Breast epithelium (tissue), 4 donors: Measurements from ENCODE around the gene ADAMTSL5. TPM values are rescaled to one million over a fixed set of nuclear protein-coding genes. Genes with fewer than 3 reads are reported as not detected.
A peak's percentile ranks its signal among the peaks of the same experiment; 100 is the strongest.

ENCODE experiments used
- DNase-seq, 2 donors: peaks; one replicate each; pipeline ENCODE4 v3.0.0-alpha.2; 2019; ENCODE audit warnings: low spot score in 2 of 2
- H3K27ac ChIP-seq, 2 donors: fragments of 200-600 bp; sonication (generic) in 1 of 2; one replicate each; pipeline ENCODE4 v1.5.1; 2016 to 2019; ENCODE audit warnings: mild to moderate bottlenecking in 1 of 2
- H3K27me3 ChIP-seq, 2 donors: fragments of 200-600 bp; sonication (generic) in 1 of 2; one replicate each; pipeline versions ENCODE4 v1.5.1 to v1.6.0; 2017 to 2019; ENCODE audit warnings: control low read depth in 1 of 2, mild to moderate bottlenecking in 1 of 2
- H3K36me3 ChIP-seq: fragments of 200-600 bp; one replicate; pipeline ENCODE4 v1.5.1; 2019
- H3K4me1 ChIP-seq, 2 donors: fragments of 200-600 bp; sonication (generic); one replicate each; pipeline ENCODE4 v1.5.1; 2016 to 2019; ENCODE audit warnings: control low read depth in 1 of 2
- H3K4me3 ChIP-seq, 3 donors: fragments of 200-600 bp; sonication (generic); 1 replicate in 2 of 3; 2 replicates in 1 of 3; pipeline ENCODE4 v1.5.1; 2016 to 2019; ENCODE audit warnings: mild to moderate bottlenecking in 3 of 3, moderate library complexity in 2 of 3
- H3K9me3 ChIP-seq, 2 donors: fragments of 200-600 bp; sonication (generic) in 1 of 2; one replicate each; pipeline ENCODE4 v1.5.1; 2016 to 2019; ENCODE audit warnings: control low read depth in 1 of 2
- POLR2A ChIP-seq: fragments of 450-650 bp; IDR thresholded peaks from one replicate; pipeline ENCODE4 v1.6.1; 2016; ENCODE audit warnings: antibody characterized with exemption, mild to moderate bottlenecking, moderate library complexity
- POLR2AphosphoS5 ChIP-seq, 3 donors: sonication (generic); formaldehyde crosslinking; IDR thresholded peaks; one replicate each; pipeline ENCODE4 v1.6.1; 2017; ENCODE audit warnings: antibody characterized with exemption in 3 of 3
- intact Hi-C: fragments of 100-400 bp; cut with DNase I; formaldehyde crosslinking; loops from one replicate; pipeline ENCODE4 v1.15.1; 2023; ENCODE audit warnings: low total_unique reads
- total RNA-seq, 3 donors: library from RNA; depleted of rRNA; stranded (reverse); fragments of >200 nt; gene quantifications; one replicate each; pipeline ENCODE4 v1.1.0, GENCODE V29; 2016
- TF ChIP-seq, protein P1 (sequence below), 3 donors: fragments of 450-650 bp; IDR thresholded peaks; one replicate each; pipeline ENCODE4 v1.5.1; 2016 to 2017; ENCODE audit warnings: antibody characterized with exemption in 3 of 3, mild to moderate bottlenecking in 3 of 3, moderate library complexity in 3 of 3

ADAMTSL5 gene
- total RNA-seq, 3 donors from 2014 or later, result 1.3 to 3.5 (median 2.1) TPM

DNA sequence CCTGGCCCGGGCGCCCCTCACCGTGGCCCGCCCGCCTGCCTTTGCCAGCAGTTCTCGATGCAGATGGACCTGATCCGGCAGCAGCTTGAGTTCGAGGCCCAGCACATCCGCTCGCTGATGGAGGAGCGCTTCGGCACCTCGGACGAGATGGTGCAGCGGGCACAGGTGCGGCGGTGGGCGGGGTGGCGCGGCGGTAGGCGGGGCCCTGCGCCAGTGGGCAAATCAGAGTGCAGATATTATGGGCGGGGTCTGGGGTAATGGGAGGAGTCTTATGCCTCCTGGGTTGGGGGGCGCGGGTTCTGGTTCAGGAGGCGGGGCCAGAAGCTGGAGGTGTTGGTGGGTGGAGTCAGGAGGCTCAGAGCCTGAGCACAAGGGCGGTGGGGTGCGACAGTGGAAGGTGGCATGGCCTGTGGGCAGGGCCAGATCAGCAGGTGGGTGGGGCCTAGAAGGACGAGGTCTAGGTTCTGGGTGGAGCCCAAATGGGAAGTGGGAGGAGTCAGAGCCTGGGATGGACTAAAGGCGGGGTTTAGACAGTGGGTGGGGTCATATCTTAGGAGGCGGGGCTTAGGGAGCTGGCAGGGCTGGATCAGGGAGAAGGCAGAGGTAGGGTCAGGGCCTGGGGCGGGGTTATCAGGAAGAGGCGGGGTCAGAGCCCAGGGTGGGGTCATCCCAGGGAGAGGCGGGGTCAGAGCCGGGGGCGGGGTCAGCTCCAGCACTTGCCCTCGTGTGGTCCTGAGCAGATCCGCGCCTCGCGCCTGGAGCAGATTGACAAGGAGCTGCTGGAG is 57.3 kb downstream of the ADAMTSL5 start:
- intact Hi-C loops, result no loop called here
- no peaks in the 10 kb centered on the region for H3K9me3 ChIP-seq
- no peak for TF ChIP-seq POLR2AphosphoS5 (IDR thresholded peaks at IDR 0.05)
- TF ChIP-seq POLR2A, result no peak
- TF ChIP-seq, protein P1, sequence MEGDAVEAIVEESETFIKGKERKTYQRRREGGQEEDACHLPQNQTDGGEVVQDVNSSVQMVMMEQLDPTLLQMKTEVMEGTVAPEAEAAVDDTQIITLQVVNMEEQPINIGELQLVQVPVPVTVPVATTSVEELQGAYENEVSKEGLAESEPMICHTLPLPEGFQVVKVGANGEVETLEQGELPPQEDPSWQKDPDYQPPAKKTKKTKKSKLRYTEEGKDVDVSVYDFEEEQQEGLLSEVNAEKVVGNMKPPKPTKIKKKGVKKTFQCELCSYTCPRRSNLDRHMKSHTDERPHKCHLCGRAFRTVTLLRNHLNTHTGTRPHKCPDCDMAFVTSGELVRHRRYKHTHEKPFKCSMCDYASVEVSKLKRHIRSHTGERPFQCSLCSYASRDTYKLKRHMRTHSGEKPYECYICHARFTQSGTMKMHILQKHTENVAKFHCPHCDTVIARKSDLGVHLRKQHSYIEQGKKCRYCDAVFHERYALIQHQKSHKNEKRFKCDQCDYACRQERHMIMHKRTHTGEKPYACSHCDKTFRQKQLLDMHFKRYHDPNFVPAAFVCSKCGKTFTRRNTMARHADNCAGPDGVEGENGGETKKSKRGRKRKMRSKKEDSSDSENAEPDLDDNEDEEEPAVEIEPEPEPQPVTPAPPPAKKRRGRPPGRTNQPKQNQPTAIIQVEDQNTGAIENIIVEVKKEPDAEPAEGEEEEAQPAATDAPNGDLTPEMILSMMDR (IDR thresholded peaks at IDR 0.05), result no peak
- peaks cover 17 to 55% of the 10 kb centered on the region in 2 donors for H3K27me3 ChIP-seq
- no peak overlapping the region for H3K27ac ChIP-seq
- H3K4me1 ChIP-seq, result peaks cover 5 to 6% of the 10 kb centered on the region in 2 donors
- H3K36me3 ChIP-seq, result no peaks in the 10 kb centered on the region
- DNase-seq, result peak in 1 of 2 donors; percentile 50
- H3K4me3 ChIP-seq, result peak overlapping the region in 2 of 3 donors; percentile 0 to 33

Other genes starting within 250 kb of the ADAMTSL5 start
- 100 to 1,000 TPM; 458 to 758 (median 656) TPM for gene CIRBP, start 243.7 kb downstream of the ADAMTSL5 start, total RNA-seq
- 10 to 100 TPM; 43.9 to 60.6 (median 53.1) TPM for gene FAM174C, start 237.5 kb downstream of the ADAMTSL5 start, total RNA-seq
- under 1 TPM in 1 of 3 donors, not detected in 2; 0.66 TPM for gene EFNA2, start 227.1 kb downstream of the ADAMTSL5 start, total RNA-seq
- gene NDUFS7, start 129.1 kb downstream of the ADAMTSL5 start, total RNA-seq, result 100 to 1,000 TPM in 1 of 3 donors, 10 to 100 TPM in 2; 67.5 to 122 (median 67.5) TPM
- gene GAMT, start 111.5 kb downstream of the ADAMTSL5 start, total RNA-seq, result 10 to 100 TPM; 23.6 to 40.0 (median 30.3) TPM
- 10 to 100 TPM; 35.8 to 50.9 (median 48.8) TPM for gene DAZAP1, start 105.4 kb downstream of the ADAMTSL5 start, total RNA-seq
- 1,000 to 10,000 TPM; 2,978 to 3,238 (median 2,982) TPM for gene RPS15, start 74.6 kb downstream of the ADAMTSL5 start, total RNA-seq
- under 1 TPM; under 0.01 to 0.29 (median 0.16) TPM for gene APC2, start 62.9 kb downstream of the ADAMTSL5 start, total RNA-seq
- gene C19orf25, start 33.8 kb downstream of the ADAMTSL5 start, total RNA-seq, result 10 to 100 TPM; 27.7 to 32.8 (median 28.7) TPM
- gene PCSK4, start 22.7 kb downstream of the ADAMTSL5 start, total RNA-seq, result 1 to 10 TPM; 2.2 to 10.0 (median 5.9) TPM
- 10 to 100 TPM in 2 of 3 donors, 1 to 10 TPM in 1; 4.3 to 17.4 (median 11.0) TPM for gene REEP6, start 21.8 kb downstream of the ADAMTSL5 start, total RNA-seq
- under 1 TPM in 2 of 3 donors, not detected in 1; 0.44 to 0.98 TPM for gene PLK5, start 11.1 kb upstream of the ADAMTSL5 start, total RNA-seq
- 10 to 100 TPM; 12.5 to 14.3 (median 12.6) TPM for gene MEX3D, start 55.3 kb upstream of the ADAMTSL5 start, total RNA-seq
- 10 to 100 TPM; 51.8 to 71.3 (median 70.8) TPM for gene MBD3, start 79.8 kb upstream of the ADAMTSL5 start, total RNA-seq
- 100 to 1,000 TPM in 1 of 3 donors, 10 to 100 TPM in 2; 59.6 to 117 (median 63.4) TPM for gene UQCR11, start 92.4 kb upstream of the ADAMTSL5 start, total RNA-seq
- 10 to 100 TPM; 38.6 to 45.3 (median 42.3) TPM for gene TCF3, start 139.6 kb upstream of the ADAMTSL5 start, total RNA-seq
- not detected for gene ONECUT3, start 240.5 kb upstream of the ADAMTSL5 start, total RNA-seq